Astrocyte (in vitro differentiated cells and primary cell): Measurements from ENCODE around the gene CHST11. TPM values are rescaled to one million over a fixed set of nuclear protein-coding genes. Genes with fewer than 3 reads are reported as not detected.

ENCODE experiments used
- DNase-seq: peaks from one replicate; pipeline ENCODE4 v3.0.0-alpha.2; 2010; ENCODE audit warnings: low read depth
- FAIRE-seq: peaks from 2 replicates; lab custom pipeline; 2011; peaks lifted over from hg19 to GRCh38; lab: Jason Lieb, UNC
- H2AFZ ChIP-seq: 2 replicates; pipeline ENCODE4 v1.6.0; 2012; ENCODE audit warnings: low read depth, low read length, inconsistent platforms
- H3K27ac ChIP-seq: 2 replicates; pipeline ENCODE4 v1.5.1; 2011; ENCODE audit warnings: low read depth, low read length, inconsistent platforms
- H3K27me3 ChIP-seq: 2 replicates; pipeline ENCODE4 v1.6.0; 2011; ENCODE audit warnings: low read length, inconsistent platforms; ENCODE audit not compliant: insufficient read depth
- H3K36me3 ChIP-seq: 2 replicates; pipeline ENCODE4 v1.5.1; 2011; ENCODE audit warnings: low read length, inconsistent platforms; ENCODE audit not compliant: insufficient read depth
- H3K4me1 ChIP-seq: 2 replicates; pipeline ENCODE4 v1.5.1; 2011; ENCODE audit warnings: low read length, inconsistent platforms; ENCODE audit not compliant: insufficient read depth
- H3K4me2 ChIP-seq: 2 replicates; pipeline ENCODE4 v1.6.0; 2012; ENCODE audit warnings: low read length, inconsistent platforms
- H3K4me3 ChIP-seq: 2 replicates; pipeline ENCODE4 v1.5.1; 2011; ENCODE audit warnings: low read depth, mild to moderate bottlenecking, low read length, inconsistent platforms; ENCODE audit not compliant: insufficient read depth
- H3K79me2 ChIP-seq: 2 replicates; pipeline ENCODE4 v1.6.0; 2012; ENCODE audit warnings: mild to moderate bottlenecking, low read length, inconsistent platforms; ENCODE audit not compliant: insufficient read depth
- H3K9ac ChIP-seq: 2 replicates; pipeline ENCODE4 v1.6.0; 2012; ENCODE audit warnings: mild to moderate bottlenecking, low read length, inconsistent platforms
- H3K9me3 ChIP-seq: 2 replicates; pipeline ENCODE4 v1.5.1; 2012; ENCODE audit warnings: low read depth, mild to moderate bottlenecking, low read length, inconsistent platforms; ENCODE audit not compliant: insufficient read depth
- H4K20me1 ChIP-seq: 2 replicates; pipeline ENCODE4 v1.6.0; 2012; ENCODE audit warnings: low read length, inconsistent platforms; ENCODE audit not compliant: insufficient read depth
- H3K27ac Mint-ChIP-seq: one replicate; pipeline ENCODE4 v1.8.0; 2021; ENCODE audit warnings: mild to moderate bottlenecking, mixed read lengths; ENCODE audit not compliant: unreplicated experiment
- H3K27me3 Mint-ChIP-seq: one replicate; pipeline ENCODE4 v1.8.0; 2021; ENCODE audit warnings: low read depth, mixed read lengths; ENCODE audit not compliant: unreplicated experiment
- H3K36me3 Mint-ChIP-seq: one replicate; pipeline ENCODE4 v1.8.0; 2021; ENCODE audit warnings: low read depth, mixed read lengths; ENCODE audit not compliant: unreplicated experiment
- H3K4me1 Mint-ChIP-seq: one replicate; pipeline ENCODE4 v1.8.0; 2021; ENCODE audit warnings: low read depth, mixed read lengths; ENCODE audit not compliant: unreplicated experiment
- H3K4me3 Mint-ChIP-seq: one replicate; pipeline ENCODE4 v1.8.0; 2021; ENCODE audit warnings: mild to moderate bottlenecking, moderate library complexity, mixed read lengths; ENCODE audit not compliant: unreplicated experiment
- H3K9me3 Mint-ChIP-seq: one replicate; pipeline ENCODE4 v1.8.0; 2021; ENCODE audit warnings: mild to moderate bottlenecking, mixed read lengths; ENCODE audit not compliant: unreplicated experiment
- EZH2 ChIP-seq: IDR thresholded peaks from 2 replicates; pipeline ENCODE4 v1.6.1; 2012; ENCODE audit warnings: mild to moderate bottlenecking, low read length, inconsistent platforms; ENCODE audit not compliant: insufficient read depth
- total RNA-seq: library from RNA; stranded (reverse); gene quantifications from 2 replicates; pipeline ENCODE4 v1.2.1, GENCODE V29; 2021
- TF ChIP-seq, protein P1 (sequence below): IDR thresholded peaks from 2 replicates; pipeline ENCODE4 v1.5.1; 2011; ENCODE audit warnings: low read depth, mild to moderate bottlenecking, inconsistent platforms, low read length, moderate library complexity; ENCODE audit not compliant: insufficient read depth

The CHST11 gene
- total RNA-seq, 1 donor from 2014 or later = 30.2 TPM

DNA sequence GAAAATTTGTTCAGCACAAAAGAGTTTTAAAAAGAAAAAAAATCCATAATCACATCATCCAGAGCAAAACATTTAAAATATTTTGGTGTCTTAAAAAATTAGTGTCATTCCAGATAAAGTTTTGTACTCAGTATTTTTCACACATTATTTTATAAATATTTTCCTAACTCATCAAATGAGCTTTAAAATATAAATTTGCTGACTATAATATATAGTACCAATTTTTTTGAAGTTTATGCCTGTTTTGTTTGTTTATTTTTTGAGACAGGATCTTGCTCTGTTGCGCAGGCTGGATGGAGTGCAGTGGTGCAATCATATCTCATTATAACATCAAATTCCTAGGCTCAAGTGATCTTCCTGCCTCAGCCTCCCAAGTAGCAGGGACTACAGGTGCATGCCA lies 337.2 kb downstream of the CHST11 start:
- no peak overlapping the region for H3K27ac Mint-ChIP-seq
- no peak for FAIRE-seq
- no peak for TF ChIP-seq EZH2
- TF ChIP-seq, protein P1, sequence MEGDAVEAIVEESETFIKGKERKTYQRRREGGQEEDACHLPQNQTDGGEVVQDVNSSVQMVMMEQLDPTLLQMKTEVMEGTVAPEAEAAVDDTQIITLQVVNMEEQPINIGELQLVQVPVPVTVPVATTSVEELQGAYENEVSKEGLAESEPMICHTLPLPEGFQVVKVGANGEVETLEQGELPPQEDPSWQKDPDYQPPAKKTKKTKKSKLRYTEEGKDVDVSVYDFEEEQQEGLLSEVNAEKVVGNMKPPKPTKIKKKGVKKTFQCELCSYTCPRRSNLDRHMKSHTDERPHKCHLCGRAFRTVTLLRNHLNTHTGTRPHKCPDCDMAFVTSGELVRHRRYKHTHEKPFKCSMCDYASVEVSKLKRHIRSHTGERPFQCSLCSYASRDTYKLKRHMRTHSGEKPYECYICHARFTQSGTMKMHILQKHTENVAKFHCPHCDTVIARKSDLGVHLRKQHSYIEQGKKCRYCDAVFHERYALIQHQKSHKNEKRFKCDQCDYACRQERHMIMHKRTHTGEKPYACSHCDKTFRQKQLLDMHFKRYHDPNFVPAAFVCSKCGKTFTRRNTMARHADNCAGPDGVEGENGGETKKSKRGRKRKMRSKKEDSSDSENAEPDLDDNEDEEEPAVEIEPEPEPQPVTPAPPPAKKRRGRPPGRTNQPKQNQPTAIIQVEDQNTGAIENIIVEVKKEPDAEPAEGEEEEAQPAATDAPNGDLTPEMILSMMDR = no peak
- Histone ChIP-seq H3K9ac (no peak overlapping the region), H3K4me1 (peaks cover 11% of the 10 kb centered on the region), H3K4me2 (no peak overlapping the region), H3K79me2 (no peaks in the 10 kb centered on the region), H3K4me3 (no peak overlapping the region), H3K27me3 (no peaks in the 10 kb centered on the region), H3K36me3 (no peaks in the 10 kb centered on the region), H3K9me3 (no peaks in the 10 kb centered on the region), H2AFZ (no peak overlapping the region), H3K27ac (no peak overlapping the region), H4K20me1 (no peaks in the 10 kb centered on the region)
- no peaks in the 10 kb centered on the region for H3K27me3 Mint-ChIP-seq
- H3K36me3 Mint-ChIP-seq = no peaks in the 10 kb centered on the region
- no peaks in the 10 kb centered on the region for H3K9me3 Mint-ChIP-seq
- peaks cover 10% of the 10 kb centered on the region for H3K4me1 Mint-ChIP-seq
- no peak for DNase-seq
- H3K4me3 Mint-ChIP-seq = no peak overlapping the region

DNA sequence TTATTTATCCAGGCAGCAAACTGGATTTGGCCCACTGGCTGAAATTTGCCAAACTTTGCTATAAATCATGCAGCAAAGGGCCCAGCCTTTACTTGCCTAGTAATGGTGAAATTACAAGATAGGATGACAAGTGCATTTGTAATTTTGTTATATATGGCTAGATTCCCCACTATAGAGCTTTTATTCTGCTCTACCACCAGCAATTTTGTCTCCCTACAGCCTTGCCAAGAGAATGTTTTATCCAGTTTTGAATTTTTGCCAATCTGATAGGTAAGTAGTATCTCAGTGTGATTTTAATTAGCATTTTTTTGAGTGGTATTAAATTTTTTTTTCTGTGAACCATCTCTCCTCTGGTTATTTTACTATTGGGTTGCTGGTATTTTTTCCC lies 339.7 kb downstream of the CHST11 start:
- Histone ChIP-seq H3K27ac (no peak overlapping the region), H3K4me3 (no peak overlapping the region), H3K79me2 (no peaks in the 10 kb centered on the region), H3K9ac (no peak overlapping the region), H3K9me3 (no peaks in the 10 kb centered on the region), H3K27me3 (no peaks in the 10 kb centered on the region), H3K4me1 (peaks cover 11% of the 10 kb centered on the region), H3K4me2 (no peak overlapping the region), H4K20me1 (no peaks in the 10 kb centered on the region), H3K36me3 (no peaks in the 10 kb centered on the region), H2AFZ (no peak overlapping the region)
- H3K36me3 Mint-ChIP-seq = no peaks in the 10 kb centered on the region
- H3K27me3 Mint-ChIP-seq = peaks cover 5% of the 10 kb centered on the region
- H3K27ac Mint-ChIP-seq = no peak overlapping the region
- DNase-seq (no peak), FAIRE-seq (no peak)
- H3K9me3 Mint-ChIP-seq = no peaks in the 10 kb centered on the region
- H3K4me3 Mint-ChIP-seq = no peak overlapping the region
- no peak for TF ChIP-seq EZH2
- TF ChIP-seq, protein P1 = no peak
- peaks cover 10% of the 10 kb centered on the region for H3K4me1 Mint-ChIP-seq

DNA sequence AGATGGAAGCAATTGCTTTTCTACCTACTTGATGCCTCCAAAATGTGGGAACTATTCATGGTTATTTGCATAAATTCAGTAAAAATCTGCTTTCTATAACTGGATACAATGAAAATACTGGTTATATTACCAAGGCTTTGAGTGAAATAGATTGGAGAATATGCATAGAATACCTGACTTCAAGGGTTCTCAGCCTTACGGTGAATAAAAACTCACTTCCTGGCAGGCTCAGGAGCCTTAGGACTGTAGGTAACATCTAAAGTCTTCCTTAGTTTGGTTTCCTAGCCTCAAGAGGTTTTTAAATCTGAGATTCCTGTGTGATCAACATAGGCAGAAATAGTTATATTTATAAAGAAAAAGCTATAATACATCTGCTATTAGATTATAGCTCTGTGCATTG lies 342.7 kb downstream of the CHST11 start:
- no peaks in the 10 kb centered on the region for H3K9me3 Mint-ChIP-seq
- H3K27ac ChIP-seq = no peak overlapping the region

More for the DNA sequence above, 342.7 kb downstream of the CHST11 start:
- Histone ChIP-seq H3K4me2 (no peak overlapping the region), H3K4me3 (no peak overlapping the region), H3K79me2 (no peaks in the 10 kb centered on the region), H2AFZ (no peak overlapping the region), H3K9ac (no peak overlapping the region), H3K9me3 (no peaks in the 10 kb centered on the region), H3K4me1 (peaks cover 6% of the 10 kb centered on the region), H4K20me1 (no peaks in the 10 kb centered on the region), H3K27me3 (no peaks in the 10 kb centered on the region), H3K36me3 (no peaks in the 10 kb centered on the region)
- DNase-seq (no peak), FAIRE-seq (no peak)
- Mint-ChIP-seq H3K4me1 (peaks cover 2% of the 10 kb centered on the region), H3K27ac (no peak overlapping the region), H3K36me3 (no peaks in the 10 kb centered on the region), H3K27me3 (peaks cover 5% of the 10 kb centered on the region), H3K4me3 (no peak overlapping the region)
- TF ChIP-seq, protein P1 = no peak
- TF ChIP-seq EZH2 = no peak
